Activated T-cell treated with anti-CD3 and anti-CD28 coated beads, Interleukin-2, amount 50 U/mL, for 72 hours (primary cell): Measurements from ENCODE around the gene HBD. TPM values are rescaled to one million over a fixed set of nuclear protein-coding genes. Genes with fewer than 3 reads are reported as not detected.

Experiments used
- ATAC-seq, 2 donors: fragments of 150-1000 bp; cut with Tn5 transposase; replicated peaks in 1 of 2; 2 replicates each; pipeline ENCODE4 v1.10.0; 2021; ENCODE audit warnings: moderate library complexity in 2 of 2, mild to moderate bottlenecking in 1 of 2
- DNase-seq, 2 donors: peaks; one replicate each; pipeline ENCODE4 v3.0.0; 2021 to 2022; ENCODE audit warnings: mixed read lengths in 1 of 2
- H3K27ac Mint-ChIP-seq: one replicate; pipeline ENCODE4 v1.8.0; 2022; ENCODE audit warnings: mild to moderate bottlenecking, moderate library complexity, mixed read lengths
- H3K27me3 Mint-ChIP-seq: one replicate; pipeline ENCODE4 v1.8.0; 2022; ENCODE audit warnings: low read depth, mixed read lengths
- H3K36me3 Mint-ChIP-seq, 2 donors: one replicate each; pipeline ENCODE4 v1.8.0; 2022; ENCODE audit warnings: mixed read lengths in 2 of 2, mild to moderate bottlenecking in 1 of 2; ENCODE audit not compliant: insufficient read depth in 2 of 2
- H3K4me1 Mint-ChIP-seq: one replicate; pipeline ENCODE4 v1.8.0; 2022; ENCODE audit warnings: low read depth, mixed read lengths
- H3K4me3 Mint-ChIP-seq, 2 donors: one replicate each; pipeline ENCODE4 v1.8.0; 2022; ENCODE audit warnings: mild to moderate bottlenecking in 2 of 2, mixed read lengths in 2 of 2, moderate library complexity in 2 of 2
- H3K9me3 Mint-ChIP-seq, 2 donors: one replicate each; pipeline ENCODE4 v1.8.0; 2022; ENCODE audit warnings: mixed read lengths in 2 of 2
- total RNA-seq, 2 donors: library from RNA; stranded (reverse); gene quantifications; one replicate each; pipeline ENCODE4 v1.2.3, GENCODE V29; 2022

Gene HBD
- total RNA-seq, 2 donors from 2014 or later = 0.46 TPM; not detected in 1

DNA sequence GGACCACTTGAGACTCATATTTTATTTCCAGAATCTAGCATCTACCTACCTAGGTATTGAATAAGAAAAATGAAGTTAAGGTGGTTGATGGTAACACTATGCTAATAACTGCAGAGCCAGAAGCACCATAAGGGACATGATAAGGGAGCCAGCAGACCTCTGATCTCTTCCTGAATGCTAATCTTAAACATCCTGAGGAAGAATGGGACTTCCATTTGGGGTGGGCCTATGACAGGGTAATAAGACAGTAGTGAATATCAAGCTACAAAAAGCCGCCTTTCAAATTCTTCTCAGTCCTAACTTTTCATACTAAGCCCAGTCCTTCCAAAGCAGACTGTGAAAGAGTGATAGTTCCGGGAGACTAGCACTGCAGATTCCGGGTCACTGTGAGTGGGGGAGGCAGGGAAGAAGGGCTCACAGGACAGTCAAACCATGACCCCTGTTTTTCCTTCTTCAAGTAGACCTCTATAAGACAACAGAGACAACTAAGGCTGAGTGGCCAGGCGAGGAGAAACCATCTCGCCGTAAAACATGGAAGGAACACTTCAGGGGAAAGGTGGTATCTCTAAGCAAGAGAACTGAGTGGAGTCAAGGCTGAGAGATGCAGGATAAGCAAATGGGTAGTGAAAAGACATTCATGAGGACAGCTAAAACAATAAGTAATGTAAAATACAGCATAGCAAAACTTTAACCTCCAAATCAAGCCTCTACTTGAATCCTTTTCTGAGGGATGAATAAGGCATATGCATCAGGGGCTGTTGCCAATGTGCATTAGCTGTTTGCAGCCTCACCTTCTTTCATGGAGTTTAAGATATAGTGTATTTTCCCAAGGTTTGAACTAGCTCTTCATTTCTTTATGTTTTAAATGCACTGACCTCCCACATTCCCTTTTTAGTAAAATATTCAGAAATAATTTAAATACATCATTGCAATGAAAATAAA, 9.5 kb downstream of the HBD start:
- DNase-seq = no peak
- Mint-ChIP-seq H3K27me3 (no peaks in the 10 kb centered on the region), H3K27ac (no peak overlapping the region), H3K4me1 (no peaks in the 10 kb centered on the region), H3K9me3 (no peaks in the 10 kb centered on the region), H3K36me3 (no peaks in the 10 kb centered on the region), H3K4me3 (no peak overlapping the region)
- ATAC-seq = no peak

DNA sequence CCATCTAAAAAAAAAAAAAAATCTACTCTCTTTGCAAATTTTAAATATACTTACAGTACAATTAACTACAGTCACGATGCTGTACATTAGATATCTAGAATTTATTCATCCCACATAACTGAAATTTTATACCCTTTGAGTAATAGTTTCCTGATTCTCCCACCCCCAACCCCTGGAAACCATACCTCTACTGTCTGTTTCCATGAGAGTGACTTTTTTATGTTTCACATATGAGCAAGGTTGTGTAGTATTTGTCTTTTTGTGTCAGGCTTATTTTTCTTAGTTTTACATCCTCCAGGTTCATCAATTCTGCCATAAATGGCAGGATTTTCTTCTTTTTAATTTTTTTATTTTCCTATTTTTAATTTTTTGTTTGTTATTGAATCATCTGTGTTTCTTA, 10.6 kb downstream of the HBD start:
- no peaks in the 10 kb centered on the region for H3K4me1 Mint-ChIP-seq
- no peaks in the 10 kb centered on the region for H3K27me3 Mint-ChIP-seq
- DNase-seq (no peak), ATAC-seq (no peak)
- no peak overlapping the region for H3K4me3 Mint-ChIP-seq
- H3K9me3 Mint-ChIP-seq = peaks cover 0 to 4% of the 10 kb centered on the region in 2 donors
- H3K36me3 Mint-ChIP-seq = peaks cover 0 to 2% of the 10 kb centered on the region in 2 donors
- H3K27ac Mint-ChIP-seq = no peak overlapping the region

DNA sequence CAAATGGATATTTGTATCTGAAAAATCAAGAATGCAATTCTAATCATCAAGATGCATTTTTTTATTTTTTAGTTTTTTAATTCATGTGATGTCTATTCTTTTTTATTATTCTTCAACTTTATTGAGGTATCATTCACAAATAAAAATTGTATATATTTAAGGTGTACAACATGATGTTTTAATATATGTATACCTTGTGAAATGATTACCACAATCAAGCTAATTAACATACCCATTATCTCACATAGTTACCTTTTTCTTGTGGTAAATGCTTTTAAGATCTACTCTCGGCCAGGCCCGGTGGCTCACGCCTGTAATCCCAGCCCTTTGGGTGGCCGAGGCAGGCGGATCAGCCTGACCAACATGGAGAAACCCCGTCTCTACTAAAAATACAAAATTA, 11.1 kb downstream of the HBD start:
- Mint-ChIP-seq H3K27ac (no peak overlapping the region), H3K9me3 (peaks cover 0 to 4% of the 10 kb centered on the region in 2 donors), H3K27me3 (no peaks in the 10 kb centered on the region), H3K4me1 (no peaks in the 10 kb centered on the region), H3K36me3 (peaks cover 0 to 2% of the 10 kb centered on the region in 2 donors), H3K4me3 (no peak overlapping the region)
- DNase-seq (no peak), ATAC-seq (no peak)

DNA sequence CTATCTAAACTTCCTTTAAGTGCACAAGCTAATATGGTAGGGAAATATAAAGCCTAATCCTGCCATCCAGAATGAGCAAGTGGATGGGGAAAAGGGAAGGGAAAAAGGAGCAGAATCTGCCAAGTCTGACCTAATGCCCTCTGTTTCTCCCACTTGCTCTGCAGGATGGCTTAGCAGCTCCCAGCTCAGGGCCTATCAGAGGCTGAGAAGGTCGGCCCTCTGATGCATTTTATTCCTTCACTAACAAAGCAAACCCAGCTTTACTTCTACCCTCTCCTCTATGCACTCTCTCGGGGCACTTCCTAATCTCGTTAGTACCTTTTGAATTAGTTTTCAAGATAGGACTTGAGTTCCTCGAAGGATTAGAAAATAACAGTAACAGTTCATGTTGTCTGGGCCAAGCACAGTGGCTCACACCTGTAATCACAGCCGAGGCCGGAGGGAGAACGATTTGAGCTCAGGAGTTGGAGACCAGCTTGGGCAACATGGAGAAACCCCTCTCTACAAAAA, 23.9 kb downstream of the HBD start:
- ATAC-seq (no peak), DNase-seq (no peak)
- Mint-ChIP-seq H3K27me3 (no peaks in the 10 kb centered on the region), H3K4me3 (no peak overlapping the region), H3K9me3 (peaks cover 1 to 2% of the 10 kb centered on the region in 2 donors), H3K27ac (no peak overlapping the region), H3K36me3 (no peaks in the 10 kb centered on the region), H3K4me1 (no peaks in the 10 kb centered on the region)

DNA sequence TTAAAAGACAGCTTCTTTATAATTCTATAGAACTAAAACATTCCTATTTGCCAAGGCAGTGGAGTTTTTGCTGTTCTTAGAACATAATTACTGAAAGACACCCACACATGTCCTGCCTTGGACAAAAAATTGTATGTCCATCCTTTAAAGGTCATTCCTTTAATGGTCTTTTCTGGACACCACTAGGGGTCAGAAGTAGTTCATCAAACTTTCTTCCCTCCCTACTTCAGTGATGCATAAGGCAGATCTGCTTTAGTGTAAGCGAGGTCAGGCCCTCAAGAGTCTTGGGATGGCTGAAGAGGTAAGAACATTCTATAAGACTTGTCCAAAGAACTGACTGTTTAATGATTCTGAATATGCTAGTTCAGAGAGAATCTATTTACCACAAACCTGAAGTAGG, 29.5 kb downstream of the HBD start:
- H3K27ac Mint-ChIP-seq = no peak overlapping the region
- no peak overlapping the region for H3K4me3 Mint-ChIP-seq
- no peak for ATAC-seq
- no peaks in the 10 kb centered on the region for H3K4me1 Mint-ChIP-seq
- no peaks in the 10 kb centered on the region for H3K9me3 Mint-ChIP-seq
- H3K27me3 Mint-ChIP-seq = no peaks in the 10 kb centered on the region
- no peak for DNase-seq
- H3K36me3 Mint-ChIP-seq = no peaks in the 10 kb centered on the region

DNA sequence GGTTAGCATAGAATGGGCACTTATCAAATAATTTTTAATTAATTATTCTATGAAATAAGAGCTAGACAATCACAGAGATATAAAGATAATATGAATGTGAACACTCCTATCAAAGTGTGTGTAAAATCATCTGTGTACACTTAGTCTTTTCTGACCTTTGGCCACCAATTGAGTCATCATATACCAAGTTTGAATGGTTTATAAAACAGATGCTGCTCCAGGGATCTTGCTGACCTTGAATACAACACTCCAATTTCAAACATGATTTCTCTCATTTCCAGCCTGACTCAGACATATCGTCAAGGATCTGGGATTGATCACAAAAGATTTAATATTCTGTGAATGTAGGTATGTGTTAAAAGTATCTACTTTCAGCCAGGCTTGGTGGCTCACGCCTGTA, 30.9 kb downstream of the HBD start:
- H3K9me3 Mint-ChIP-seq = no peaks in the 10 kb centered on the region
- H3K27ac Mint-ChIP-seq = no peak overlapping the region
- no peak for ATAC-seq
- H3K36me3 Mint-ChIP-seq = no peaks in the 10 kb centered on the region
- no peak for DNase-seq
- H3K4me1 Mint-ChIP-seq = no peaks in the 10 kb centered on the region
- no peak overlapping the region for H3K4me3 Mint-ChIP-seq
- no peaks in the 10 kb centered on the region for H3K27me3 Mint-ChIP-seq

DNA sequence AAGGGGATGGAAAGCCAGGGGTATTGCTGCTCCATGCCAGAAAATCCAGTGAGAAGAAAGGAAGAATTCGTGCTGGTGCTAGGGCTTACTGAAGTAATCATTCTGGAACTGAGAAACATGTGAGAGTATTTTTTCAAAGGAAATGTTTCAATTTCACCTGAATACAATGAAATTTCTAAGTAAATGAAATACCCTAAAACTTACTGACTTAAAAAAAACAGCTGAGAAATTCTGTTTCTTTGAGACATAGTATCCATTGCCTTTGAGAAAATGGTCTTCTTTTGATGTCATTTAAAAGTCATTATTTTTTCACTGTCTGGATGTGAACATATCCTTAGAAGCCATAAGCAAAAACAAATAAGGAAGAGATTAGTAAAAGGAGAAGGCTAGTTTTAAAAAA, 33.7 kb downstream of the HBD start, which contains the start of gene OR51V1:
Gene OR51V1 (minus strand): TSS at position 101 of the 400 bp plus-strand sequence. CDS start 0 bp downstream, at position 101.
- H3K27ac Mint-ChIP-seq = no peak within 1 kb of the TSS
- H3K36me3 Mint-ChIP-seq = no peaks in the 10 kb centered on the region
- H3K4me3 Mint-ChIP-seq = no peak within 1 kb of the TSS
- H3K27me3 Mint-ChIP-seq = no peaks in the 10 kb centered on the region
- no peaks in the 10 kb centered on the region for H3K4me1 Mint-ChIP-seq
- ATAC-seq (no peak), DNase-seq (no peak)
- H3K9me3 Mint-ChIP-seq = no peaks in the 10 kb centered on the region

DNA sequence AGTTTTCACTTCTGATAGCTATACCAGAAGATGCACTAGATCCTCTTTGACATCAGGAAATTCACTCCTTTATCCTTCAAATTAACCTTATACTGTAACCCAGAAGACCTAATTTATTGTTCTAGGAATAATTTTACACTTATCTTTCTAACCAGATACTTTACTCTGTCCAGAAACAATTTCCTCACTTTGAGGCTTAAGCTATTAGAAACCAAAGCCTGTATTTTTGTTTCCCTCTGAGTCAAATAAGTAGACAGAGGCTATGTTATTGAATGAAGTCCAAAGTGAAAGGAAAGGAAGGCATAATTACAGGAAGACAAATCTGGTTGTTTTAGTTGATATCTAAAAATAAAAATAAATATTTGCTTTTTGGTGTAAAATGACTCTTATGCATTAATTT, 36.0 kb downstream of the HBD start:
- ATAC-seq (no peak), DNase-seq (no peak)
- no peaks in the 10 kb centered on the region for H3K4me1 Mint-ChIP-seq
- no peaks in the 10 kb centered on the region for H3K9me3 Mint-ChIP-seq
- no peaks in the 10 kb centered on the region for H3K27me3 Mint-ChIP-seq
- H3K27ac Mint-ChIP-seq = no peak overlapping the region
- no peak overlapping the region for H3K4me3 Mint-ChIP-seq
- no peaks in the 10 kb centered on the region for H3K36me3 Mint-ChIP-seq

DNA sequence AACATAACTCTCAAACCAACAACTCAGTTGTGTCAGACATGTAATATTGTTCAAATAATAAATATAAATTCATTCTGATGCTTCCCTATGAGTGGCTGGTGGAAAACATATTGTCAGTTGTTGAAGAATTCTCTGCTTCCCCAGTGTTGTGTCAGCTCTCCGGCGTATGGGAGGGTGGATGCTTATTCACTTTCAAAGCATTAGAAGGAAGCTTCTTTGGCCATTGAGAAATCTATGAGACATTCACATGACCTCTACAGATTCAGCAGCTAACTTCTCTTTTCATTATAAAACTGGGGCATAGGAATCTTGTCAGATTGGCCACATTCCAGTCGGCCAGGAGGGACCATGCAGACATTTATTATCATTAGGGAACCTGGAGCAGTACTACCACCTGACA, 36.7 kb downstream of the HBD start:
- no peak for ATAC-seq
- Mint-ChIP-seq H3K9me3 (no peaks in the 10 kb centered on the region), H3K4me3 (no peak overlapping the region), H3K36me3 (no peaks in the 10 kb centered on the region), H3K27ac (no peak overlapping the region), H3K4me1 (no peaks in the 10 kb centered on the region), H3K27me3 (no peaks in the 10 kb centered on the region)
- no peak for DNase-seq

DNA sequence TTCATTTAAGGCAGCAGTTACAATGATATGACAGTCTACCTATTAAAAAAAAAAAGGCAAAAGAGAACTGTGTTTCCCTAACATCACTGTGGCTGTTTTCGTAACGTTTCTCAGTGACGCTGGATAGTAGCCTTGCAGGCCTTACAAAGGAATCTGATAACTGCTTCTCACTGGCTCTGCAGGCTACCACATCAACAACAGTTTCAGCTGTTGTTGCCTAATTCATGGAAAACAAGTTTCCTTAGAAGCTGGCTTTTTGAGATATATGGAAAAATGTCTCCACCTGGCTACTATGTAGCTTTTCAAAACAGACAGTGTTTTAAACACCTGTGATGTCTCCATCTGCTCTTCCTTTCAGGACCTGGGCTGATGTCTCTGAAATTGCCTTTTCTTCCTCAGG, 37.6 kb downstream of the HBD start:
- DNase-seq = no peak
- Mint-ChIP-seq H3K9me3 (no peaks in the 10 kb centered on the region), H3K4me1 (no peaks in the 10 kb centered on the region), H3K4me3 (no peak overlapping the region), H3K36me3 (no peaks in the 10 kb centered on the region), H3K27me3 (no peaks in the 10 kb centered on the region), H3K27ac (no peak overlapping the region)
- ATAC-seq = no peak

DNA sequence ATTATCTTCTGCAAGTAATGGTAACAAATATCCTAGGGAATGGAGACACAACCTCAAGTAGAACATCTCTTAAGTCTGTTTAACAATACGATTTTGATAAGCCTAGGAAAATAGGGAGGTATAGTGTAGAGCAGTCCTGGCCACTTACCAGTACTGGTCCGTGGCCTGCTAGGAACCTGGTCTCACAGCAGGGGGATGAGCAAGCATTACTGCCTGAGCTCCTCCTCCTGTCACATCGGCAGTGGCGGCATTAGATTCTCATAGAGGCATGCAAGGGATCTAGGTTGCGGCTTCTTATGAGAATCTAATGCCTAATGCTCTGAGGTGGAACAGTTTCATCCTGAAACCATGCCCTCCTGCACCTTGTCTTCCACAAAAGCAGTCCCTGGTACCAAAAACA, 38.2 kb downstream of the HBD start:
- no peak for DNase-seq
- Mint-ChIP-seq H3K27ac (no peak overlapping the region), H3K27me3 (no peaks in the 10 kb centered on the region), H3K36me3 (no peaks in the 10 kb centered on the region), H3K9me3 (peaks cover 0 to 2% of the 10 kb centered on the region in 2 donors), H3K4me1 (no peaks in the 10 kb centered on the region), H3K4me3 (no peak overlapping the region)
- no peak for ATAC-seq

DNA sequence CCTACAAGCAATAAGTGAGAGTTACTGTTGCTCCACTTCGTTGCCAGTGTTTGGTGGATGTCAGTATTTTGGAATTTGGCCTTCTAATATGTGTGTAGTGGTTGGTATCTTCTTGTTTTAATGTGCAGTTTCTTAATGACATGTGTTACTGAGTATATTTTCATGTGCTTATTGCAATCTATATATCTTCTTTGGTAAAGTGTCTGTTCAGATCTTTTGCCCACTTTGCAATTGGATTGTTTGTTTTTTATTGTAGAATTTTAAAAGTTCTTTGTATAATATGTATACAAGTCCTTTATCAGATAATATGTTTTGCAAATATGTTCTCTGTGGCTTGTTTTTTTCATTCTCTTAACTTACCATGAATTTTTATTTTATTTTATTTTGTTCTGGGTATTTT, 41.5 kb downstream of the HBD start:
- Mint-ChIP-seq H3K4me3 (no peak overlapping the region), H3K27ac (no peak overlapping the region), H3K27me3 (no peaks in the 10 kb centered on the region), H3K4me1 (no peaks in the 10 kb centered on the region), H3K9me3 (peaks cover 3 to 5% of the 10 kb centered on the region in 2 donors), H3K36me3 (no peaks in the 10 kb centered on the region)
- DNase-seq (no peak), ATAC-seq (no peak)

DNA sequence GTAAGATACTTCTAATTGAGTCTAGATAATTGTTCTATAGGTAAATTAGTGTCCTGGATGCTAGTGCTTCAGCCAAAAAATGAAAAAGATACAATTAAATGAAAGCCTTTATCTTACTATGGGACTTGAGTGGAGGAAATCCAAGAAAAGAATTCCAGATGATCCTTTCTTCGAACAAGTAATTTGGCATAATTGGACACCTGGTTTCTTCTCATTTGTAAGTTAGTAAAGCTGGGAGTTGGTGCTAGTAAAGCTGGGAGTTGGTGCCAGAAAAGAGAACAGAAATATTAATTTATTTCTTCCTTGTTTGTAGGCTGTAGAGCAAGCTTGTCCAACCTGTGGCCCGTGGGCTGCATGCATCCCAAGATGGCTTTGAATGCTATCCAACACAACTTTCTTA, 46.1 kb downstream of the HBD start:
- Mint-ChIP-seq H3K27me3 (no peaks in the 10 kb centered on the region), H3K4me3 (no peak overlapping the region), H3K4me1 (no peaks in the 10 kb centered on the region), H3K36me3 (no peaks in the 10 kb centered on the region), H3K9me3 (peaks cover 3 to 5% of the 10 kb centered on the region in 2 donors), H3K27ac (no peak overlapping the region)
- no peak for DNase-seq
- ATAC-seq = no peak
